CD14-positive monocyte (primary cell): ENCODE results near the gene ENTPD5. TPM values are rescaled to one million over a fixed set of nuclear protein-coding genes. Genes with fewer than 3 reads are reported as not detected.
"Not testable (repeated sequence)": the region's sequence is repeated elsewhere in the genome, so short reads cannot be mapped to it uniquely, and the experiment has no call there.

ENCODE experiments used
- DNase-seq, 3 donors: peaks; one replicate each; pipeline ENCODE4 v3.0.0-alpha.2; 2011 to 2022
- H2AFZ ChIP-seq: 2 replicates; pipeline ENCODE4 v1.6.0; 2012; ENCODE audit warnings: mild to moderate bottlenecking, low read depth, low read length, inconsistent platforms; ENCODE audit not compliant: insufficient read depth, poor library complexity, severe bottlenecking
- H3K27ac ChIP-seq, 2 donors: 1 replicate in 1 of 2; 2 replicates in 1 of 2; pipeline ENCODE4 v1.5.1; 2012 to 2013; ENCODE audit warnings: low read length in 2 of 2, control low read depth in 1 of 2, inconsistent platforms in 1 of 2, low read depth in 1 of 2, mild to moderate bottlenecking in 1 of 2
- H3K27me3 ChIP-seq, 2 donors: one replicate each; pipeline versions ENCODE4 v1.6.0 to v1.6.1; 2011 to 2013; ENCODE audit warnings: low read length in 2 of 2; ENCODE audit not compliant: control insufficient read depth in 2 of 2, insufficient read depth in 2 of 2
- H3K36me3 ChIP-seq, 2 donors: replicated peaks in 1 of 2; 1 replicate in 1 of 2; 2 replicates in 1 of 2; pipeline versions ENCODE4 v1.5.1 to v1.6.1; 2012 to 2013; ENCODE audit warnings: low read length in 2 of 2, control low read depth in 1 of 2, inconsistent platforms in 1 of 2, mild to moderate bottlenecking in 1 of 2; ENCODE audit not compliant: insufficient read depth in 2 of 2, control insufficient read depth in 1 of 2
- H3K4me1 ChIP-seq, 2 donors: 1 replicate in 1 of 2; 2 replicates in 1 of 2; pipeline versions ENCODE4 v1.5.1 to v1.6.1; 2012 to 2013; ENCODE audit warnings: low read length in 2 of 2, control low read depth in 1 of 2, inconsistent platforms in 1 of 2, mild to moderate bottlenecking in 1 of 2, moderate library complexity in 1 of 2; ENCODE audit not compliant: insufficient read depth in 2 of 2, control insufficient read depth in 1 of 2
- H3K4me2 ChIP-seq: replicated peaks from 2 replicates; pipeline ENCODE3; 2012; ENCODE audit warnings: low read length, moderate library complexity, mild to moderate bottlenecking; ENCODE audit not compliant: poor library complexity, severe bottlenecking; ENCODE audit errors: extremely low read depth
- H3K4me3 ChIP-seq, 3 experiments: fragments of 200-600 bp in 1 of 3; sonication (generic) in 1 of 3; replicated peaks in 1 of 3; 1 replicate in 2 of 3; 2 replicates in 1 of 3; pipeline ENCODE4 v1.5.1; 2011 to 2013; ENCODE audit warnings: low read length in 3 of 3, mild to moderate bottlenecking in 3 of 3, control low read depth in 2 of 3, low read depth in 2 of 3, inconsistent platforms in 1 of 3, moderate library complexity in 1 of 3
- H3K79me2 ChIP-seq: 2 replicates; pipeline ENCODE4 v1.6.0; 2012; ENCODE audit warnings: mild to moderate bottlenecking, control low read depth, inconsistent platforms, low read length, moderate library complexity; ENCODE audit not compliant: insufficient read depth
- H3K9ac ChIP-seq: 2 replicates; pipeline ENCODE4 v1.6.0; 2017; ENCODE audit warnings: low read length, mild to moderate bottlenecking; ENCODE audit not compliant: insufficient read depth, poor library complexity, severe bottlenecking
- H3K9me3 ChIP-seq, 2 donors: replicated peaks in 1 of 2; 1 replicate in 1 of 2; 2 replicates in 1 of 2; pipeline versions ENCODE4 v1.5.1 to v1.6.1; 2012 to 2013; ENCODE audit warnings: low read length in 2 of 2, control low read depth in 1 of 2; ENCODE audit not compliant: control insufficient read depth in 1 of 2, insufficient read depth in 1 of 2
- H4K20me1 ChIP-seq: 2 replicates; pipeline ENCODE4 v1.6.0; 2012; ENCODE audit warnings: mild to moderate bottlenecking, low read length, control low read depth, moderate library complexity; ENCODE audit not compliant: insufficient read depth
- H3K27ac Mint-ChIP-seq, 7 donors: one replicate each; pipeline ENCODE4 v1.8.0; 2020; ENCODE audit warnings: mild to moderate bottlenecking in 7 of 7, mixed read lengths in 7 of 7, moderate library complexity in 6 of 7, inconsistent platforms in 2 of 7
- H3K27me3 Mint-ChIP-seq, 3 donors: one replicate each; pipeline ENCODE4 v1.8.0; 2021 to 2022; ENCODE audit warnings: low read depth in 3 of 3, mild to moderate bottlenecking in 3 of 3, mixed read lengths in 3 of 3, moderate library complexity in 3 of 3, inconsistent platforms in 1 of 3
- H3K36me3 Mint-ChIP-seq, 2 donors: one replicate each; pipeline ENCODE4 v1.8.0; 2020; ENCODE audit warnings: mixed read lengths in 2 of 2, inconsistent platforms in 1 of 2, mild to moderate bottlenecking in 1 of 2
- H3K4me1 Mint-ChIP-seq: one replicate; pipeline ENCODE4 v1.8.0; 2020; ENCODE audit warnings: mild to moderate bottlenecking, mixed read lengths
- H3K4me3 Mint-ChIP-seq, 2 donors: one replicate each; pipeline ENCODE4 v1.8.0; 2020; ENCODE audit warnings: mild to moderate bottlenecking in 2 of 2, mixed read lengths in 2 of 2, moderate library complexity in 1 of 2
- H3K9me3 Mint-ChIP-seq, 7 donors: one replicate each; pipeline ENCODE4 v1.8.0; 2020 to 2022; ENCODE audit warnings: mixed read lengths in 7 of 7, mild to moderate bottlenecking in 6 of 7, moderate library complexity in 6 of 7, inconsistent platforms in 2 of 7
- WGBS: methylation state at CpG from one replicate; pipeline ENCODE4 v1.1.5; 2013; ENCODE audit warnings: missing lambda C conversion rate; ENCODE audit not compliant: insufficient coverage; 5-methylcytosine and 5-hydroxymethylcytosine counted together
- intact Hi-C, 2 donors: fragments of 100-400 bp; cut with micrococcal nuclease; formaldehyde crosslinking; loops; one replicate each; pipeline versions ENCODE4 v1.15.0 to v1.15.1; 2023
- polyA plus RNA-seq, 3 donors: library from polyadenylated mRNA; depleted of rRNA in 1 of 3; unstranded in 2 of 3; stranded (reverse) in 1 of 3; fragments of 300-500 nt in 2 of 3; fragments of >200 nt in 1 of 3; fragmentation: Illumina TruSeq in 2 of 3; gene quantifications; 1 replicate in 2 of 3; 2 replicates in 1 of 3; pipeline ENCODE4 v1.2.3, GENCODE V29; 2012 to 2021
- TF ChIP-seq, protein P1 (sequence below): fragments of 200-600 bp; IDR thresholded peaks from one replicate; pipeline ENCODE4 v1.8.0; 2022; ENCODE audit warnings: antibody characterized with exemption, mild to moderate bottlenecking

ENTPD5 gene
- polyA plus RNA-seq, 3 donors, result 2.3 to 4.3 (median 2.7) TPM

DNA sequence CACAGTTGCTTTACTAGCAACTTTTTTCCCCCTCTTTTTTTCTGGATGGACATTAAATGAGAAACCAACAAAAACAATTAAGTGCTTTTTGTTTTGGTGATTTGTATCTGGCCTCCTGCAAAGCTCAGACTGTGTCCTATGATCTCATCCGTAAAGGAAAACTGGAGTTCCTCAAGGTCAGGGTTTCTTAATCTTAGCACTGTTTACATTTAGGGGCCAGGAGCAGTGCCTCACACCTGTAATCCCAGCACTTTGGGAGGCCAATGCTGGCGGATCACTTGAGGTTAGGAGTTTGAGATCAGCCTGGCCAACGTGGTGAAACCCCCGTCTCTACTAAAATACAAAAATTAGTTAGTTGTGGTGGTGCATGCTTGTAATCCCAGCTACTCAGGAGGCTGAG lies 28.0 kb downstream of the ENTPD5 start:
- Histone ChIP-seq H3K4me3 (no peak overlapping the region), H3K9ac (no peak overlapping the region), H3K79me2 (no peaks in the 10 kb centered on the region), H3K36me3 (peaks cover 14 to 24% of the 10 kb centered on the region in 2 donors), H3K4me1 (no peaks in the 10 kb centered on the region), H3K4me2 (no peak overlapping the region), H4K20me1 (no peaks in the 10 kb centered on the region), H3K27me3 (no peaks in the 10 kb centered on the region), H3K27ac (no peak overlapping the region), H3K9me3 (no peaks in the 10 kb centered on the region), H2AFZ (no peak overlapping the region)
- WGBS, result 80% methylated on average over 1 of the region's 4 CpGs
- Mint-ChIP-seq H3K27me3 (peaks cover 0 to 1% (median 1%) of the 10 kb centered on the region in 3 donors), H3K9me3 (peaks cover 0 to 1% (median 0%) of the 10 kb centered on the region in 7 donors), H3K4me3 (no peak overlapping the region), H3K36me3 (peaks cover 19 to 22% of the 10 kb centered on the region in 2 donors), H3K27ac (peak overlapping the region in 1 of 7 donors; percentile 48), H3K4me1 (no peaks in the 10 kb centered on the region)
- TF ChIP-seq, protein P1, sequence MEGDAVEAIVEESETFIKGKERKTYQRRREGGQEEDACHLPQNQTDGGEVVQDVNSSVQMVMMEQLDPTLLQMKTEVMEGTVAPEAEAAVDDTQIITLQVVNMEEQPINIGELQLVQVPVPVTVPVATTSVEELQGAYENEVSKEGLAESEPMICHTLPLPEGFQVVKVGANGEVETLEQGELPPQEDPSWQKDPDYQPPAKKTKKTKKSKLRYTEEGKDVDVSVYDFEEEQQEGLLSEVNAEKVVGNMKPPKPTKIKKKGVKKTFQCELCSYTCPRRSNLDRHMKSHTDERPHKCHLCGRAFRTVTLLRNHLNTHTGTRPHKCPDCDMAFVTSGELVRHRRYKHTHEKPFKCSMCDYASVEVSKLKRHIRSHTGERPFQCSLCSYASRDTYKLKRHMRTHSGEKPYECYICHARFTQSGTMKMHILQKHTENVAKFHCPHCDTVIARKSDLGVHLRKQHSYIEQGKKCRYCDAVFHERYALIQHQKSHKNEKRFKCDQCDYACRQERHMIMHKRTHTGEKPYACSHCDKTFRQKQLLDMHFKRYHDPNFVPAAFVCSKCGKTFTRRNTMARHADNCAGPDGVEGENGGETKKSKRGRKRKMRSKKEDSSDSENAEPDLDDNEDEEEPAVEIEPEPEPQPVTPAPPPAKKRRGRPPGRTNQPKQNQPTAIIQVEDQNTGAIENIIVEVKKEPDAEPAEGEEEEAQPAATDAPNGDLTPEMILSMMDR, result no peak
- intact Hi-C loops, result no loop called here
- no peak for DNase-seq

DNA sequence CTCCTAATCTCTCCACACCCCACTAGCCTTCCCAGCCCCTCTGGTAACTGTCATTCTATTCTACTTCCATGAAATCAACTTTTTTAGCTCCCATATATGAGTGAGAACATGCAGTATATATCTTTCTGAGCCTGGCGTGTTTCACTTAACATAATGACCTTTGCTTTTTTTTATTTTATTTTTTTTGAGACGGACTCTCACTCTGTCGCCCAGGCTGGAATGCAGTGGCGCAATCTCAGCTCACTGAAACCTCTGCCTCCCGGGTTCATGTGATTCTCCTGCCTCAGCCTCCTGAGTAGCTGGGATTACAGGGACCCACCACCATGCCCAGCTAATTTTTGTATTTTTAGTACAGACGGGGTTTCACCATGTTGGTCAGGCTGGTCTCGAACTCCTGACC lies 30.4 kb downstream of the ENTPD5 start:
- WGBS, result no CpG with 5 or more reads among the region's 7 CpGs
- H3K36me3 ChIP-seq, result peaks cover 14 to 21% of the 10 kb centered on the region in 2 donors
- H3K27ac ChIP-seq, intact Hi-C loops, H3K79me2 ChIP-seq, H3K4me1 ChIP-seq, H3K4me3 Mint-ChIP-seq, H3K4me2 ChIP-seq, DNase-seq, H3K4me3 ChIP-seq, H3K9me3 Mint-ChIP-seq, H3K27ac Mint-ChIP-seq, H3K9ac ChIP-seq, H4K20me1 ChIP-seq, H3K4me1 Mint-ChIP-seq, H3K27me3 Mint-ChIP-seq, H2AFZ ChIP-seq, H3K9me3 ChIP-seq, H3K27me3 ChIP-seq: not testable (repeated sequence)
- H3K36me3 Mint-ChIP-seq, result peaks cover 20 to 28% of the 10 kb centered on the region in 2 donors
